D721Med (cell line): ENCODE data around the gene BHLHA9.

Experiments used
- DNase-seq: peaks from one replicate; pipeline ENCODE4 v3.0.0; 2011; ENCODE audit warnings: low spot score; ENCODE audit not compliant: insufficient read length
- FAIRE-seq: peaks from 2 replicates; lab custom pipeline; 2011; peaks lifted over from hg19 to GRCh38; lab: Jason Lieb, UNC
- CTCF ChIP-seq: IDR thresholded peaks from 2 replicates; pipeline ENCODE4 v1.5.1; 2012; ENCODE audit warnings: mild to moderate bottlenecking, control low read depth; ENCODE audit not compliant: insufficient read depth; ENCODE audit errors: missing control alignments

The BHLHA9 gene

GRCh38 chr17:1251866-1252608 is 18.2 kb upstream of the BHLHA9 start:
- FAIRE-seq (no peak), DNase-seq (no peak)
- no peak for TF ChIP-seq CTCF

- FAIRE-seq (no peak), DNase-seq (no peak)
- TF ChIP-seq CTCF = no peak
Measured at GRCh38 chr17:1255041-1255440, 15.2 kb upstream of the BHLHA9 start.

GRCh38 chr17:1256699-1257098 is 13.5 kb upstream of the BHLHA9 start:
- DNase-seq (no peak), FAIRE-seq (no peak)
- TF ChIP-seq CTCF = no peak

GRCh38 chr17:1260086-1260769 is 10.0 kb upstream of the BHLHA9 start:
- FAIRE-seq (no peak), DNase-seq (no peak)
- no peak for TF ChIP-seq CTCF

DNA sequence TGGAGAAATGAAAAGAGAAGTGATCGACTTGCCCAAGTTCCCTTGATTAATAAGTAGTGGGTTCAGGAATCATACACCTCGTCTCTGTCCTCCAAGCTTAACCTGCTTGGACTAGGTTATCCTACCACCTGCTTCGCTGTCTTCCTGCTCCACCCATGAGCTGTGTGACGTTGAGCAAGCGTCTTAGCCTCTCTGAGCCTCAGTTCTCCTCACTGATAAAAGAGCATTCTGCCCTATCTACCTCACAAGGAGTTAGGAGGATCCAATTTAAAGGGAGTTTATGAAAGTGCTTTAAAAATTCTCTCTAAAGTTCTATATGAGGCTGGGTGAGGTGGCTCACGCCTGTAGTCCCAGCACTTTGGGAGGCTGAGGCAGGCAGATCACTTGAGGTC is 9.5 kb upstream of the BHLHA9 start:
- no peak for FAIRE-seq
- DNase-seq = no peak
- no peak for TF ChIP-seq CTCF

- no peak for FAIRE-seq
- no peak for DNase-seq
- no peak for TF ChIP-seq CTCF
Measured at GRCh38 chr17:1264196-1264595, 6.0 kb upstream of the BHLHA9 start.

GRCh38 chr17:1267471-1267943 is 2.7 kb upstream of the BHLHA9 start:
- no peak for FAIRE-seq
- no peak for DNase-seq
- no peak for TF ChIP-seq CTCF
